Hepatocyte (in vitro differentiated cells): ENCODE measurements around the gene AMH.

Experiments
- EZH2 ChIP-seq: fragments of 200-600 bp; sonication (generic); IDR thresholded peaks from 2 replicates; pipeline ENCODE4 v1.6.1; 2016; ENCODE audit warnings: antibody characterized with exemption, mild to moderate bottlenecking, borderline replicate concordance
- TF ChIP-seq, protein P1 (sequence below): fragments of 200-600 bp; sonication (generic); IDR thresholded peaks from 2 replicates; pipeline ENCODE4 v1.5.1; 2016; ENCODE audit warnings: antibody characterized with exemption, mild to moderate bottlenecking; ENCODE audit not compliant: poor library complexity

DNA sequence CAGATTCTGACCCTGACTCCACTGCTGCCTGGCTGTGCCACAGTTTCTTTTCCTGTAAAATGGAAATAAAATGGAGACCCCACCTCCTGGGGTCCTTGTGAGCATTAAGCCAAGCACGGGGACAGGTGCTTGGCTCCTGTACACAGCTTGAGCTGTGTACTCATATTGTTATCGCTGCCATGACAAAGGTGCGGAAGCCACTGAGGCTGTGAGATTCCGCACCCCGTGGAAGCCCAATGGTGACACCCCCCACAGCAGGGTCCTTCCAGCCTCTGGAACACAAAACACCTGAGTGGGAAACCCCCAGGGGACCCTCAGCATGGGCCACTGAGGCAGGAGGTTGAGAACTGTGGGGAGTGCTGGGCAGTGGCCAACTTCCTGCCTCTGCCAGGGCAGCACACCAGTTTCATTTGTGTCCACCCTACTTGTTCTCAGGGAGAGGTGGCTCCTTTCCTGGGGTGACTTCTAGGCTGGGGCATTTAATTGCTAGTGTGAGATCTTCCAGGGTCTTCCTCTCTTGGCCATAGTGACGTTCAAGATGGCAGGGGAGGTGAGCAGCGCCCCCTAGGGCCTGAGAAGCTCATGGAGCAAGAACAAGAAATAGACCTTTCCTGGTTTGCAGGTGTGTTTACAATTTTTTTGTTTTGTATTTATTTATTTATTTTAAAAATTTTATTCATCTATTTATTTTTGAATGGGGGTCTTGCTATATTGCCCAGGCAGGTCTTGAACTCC lies 12.5 kb downstream of the AMH start:
- TF ChIP-seq, protein P1, sequence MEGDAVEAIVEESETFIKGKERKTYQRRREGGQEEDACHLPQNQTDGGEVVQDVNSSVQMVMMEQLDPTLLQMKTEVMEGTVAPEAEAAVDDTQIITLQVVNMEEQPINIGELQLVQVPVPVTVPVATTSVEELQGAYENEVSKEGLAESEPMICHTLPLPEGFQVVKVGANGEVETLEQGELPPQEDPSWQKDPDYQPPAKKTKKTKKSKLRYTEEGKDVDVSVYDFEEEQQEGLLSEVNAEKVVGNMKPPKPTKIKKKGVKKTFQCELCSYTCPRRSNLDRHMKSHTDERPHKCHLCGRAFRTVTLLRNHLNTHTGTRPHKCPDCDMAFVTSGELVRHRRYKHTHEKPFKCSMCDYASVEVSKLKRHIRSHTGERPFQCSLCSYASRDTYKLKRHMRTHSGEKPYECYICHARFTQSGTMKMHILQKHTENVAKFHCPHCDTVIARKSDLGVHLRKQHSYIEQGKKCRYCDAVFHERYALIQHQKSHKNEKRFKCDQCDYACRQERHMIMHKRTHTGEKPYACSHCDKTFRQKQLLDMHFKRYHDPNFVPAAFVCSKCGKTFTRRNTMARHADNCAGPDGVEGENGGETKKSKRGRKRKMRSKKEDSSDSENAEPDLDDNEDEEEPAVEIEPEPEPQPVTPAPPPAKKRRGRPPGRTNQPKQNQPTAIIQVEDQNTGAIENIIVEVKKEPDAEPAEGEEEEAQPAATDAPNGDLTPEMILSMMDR = peak; percentile 42
- no peak for TF ChIP-seq EZH2
